Activated T-helper 9 cell treated with anti-CD3 and anti-CD28 coated beads, Interleukin-2, amount 50 U/mL, for 16 hours (primary cell): Measurements from ENCODE around the gene PCDH9.

ENCODE experiments used
- DNase-seq: peaks from one replicate; pipeline ENCODE4 v3.0.0-alpha.2; 2020; ENCODE audit warnings: low read depth

PCDH9 gene

GRCh38 chr13:67224148-67224846, 5.8 kb downstream of the PCDH9 start:
- DNase-seq, result peak; percentile 4

DNA sequence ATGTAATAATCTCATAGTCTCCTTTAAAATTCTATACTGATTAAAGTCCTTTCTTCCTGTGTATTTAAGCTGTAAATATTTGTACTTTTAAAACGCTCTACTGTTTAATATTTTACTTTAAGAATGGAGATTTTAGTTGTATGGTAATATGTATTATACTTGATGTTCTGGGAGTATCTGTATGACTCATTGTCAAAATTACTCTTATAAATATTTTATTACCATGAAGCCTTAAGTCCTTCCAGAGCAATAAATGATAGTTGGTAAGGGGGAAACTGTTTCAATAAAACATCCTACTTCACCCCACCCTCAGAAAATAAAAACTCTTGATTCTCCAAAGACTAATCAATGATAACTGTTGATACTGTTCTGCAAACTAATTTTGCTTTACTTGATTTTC, 6.4 kb downstream of the PCDH9 start:
- no peak for DNase-seq

GRCh38 chr13:67223024-67223423, 7.1 kb downstream of the PCDH9 start:
- DNase-seq, result no peak

DNA sequence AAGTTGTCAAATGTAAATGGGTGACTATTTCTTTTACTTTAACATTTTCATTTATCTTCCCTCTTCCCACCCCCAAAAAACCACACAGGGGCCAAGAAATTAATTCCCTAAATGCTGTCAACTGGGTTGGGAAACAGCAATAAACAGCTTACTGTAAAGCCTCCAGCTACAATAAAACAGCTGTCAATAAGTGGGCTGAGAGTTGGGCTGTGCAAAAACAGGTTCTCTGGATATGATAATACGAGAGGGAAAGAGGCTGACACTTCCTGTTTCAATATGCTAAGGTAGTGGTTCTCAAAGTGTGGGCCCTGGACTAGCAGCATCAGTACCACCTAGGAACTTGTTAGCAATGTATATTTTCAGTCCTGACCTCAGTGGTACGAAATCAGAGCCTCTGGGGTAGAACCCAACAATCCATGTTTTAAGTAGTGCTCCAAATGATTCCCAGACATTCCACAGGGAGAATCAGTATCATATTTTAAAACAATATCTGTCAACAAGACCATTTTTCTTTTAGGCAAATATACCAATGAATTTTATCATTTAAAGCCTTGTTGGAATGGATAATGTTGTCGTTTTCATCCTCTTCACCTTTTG, 8.4 kb downstream of the PCDH9 start:
- no peak for DNase-seq

DNA sequence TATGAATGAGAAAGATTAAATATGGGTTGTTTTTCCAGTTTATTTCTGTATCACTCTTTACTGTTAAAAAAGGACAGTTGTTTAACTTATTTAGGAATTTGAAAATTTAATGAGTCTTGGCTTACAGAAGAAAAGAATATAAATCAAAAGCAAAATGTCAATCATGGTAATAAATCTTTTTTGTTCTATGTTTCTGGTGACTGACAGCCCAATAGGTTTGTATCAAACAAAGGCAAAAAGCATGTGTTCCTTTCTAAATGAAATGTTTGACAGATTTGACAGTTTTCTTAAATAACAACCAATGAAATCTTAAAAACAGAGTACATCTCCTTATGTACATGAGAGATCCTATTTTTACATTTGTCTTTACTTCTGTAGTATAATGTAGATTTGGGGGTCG, 11.0 kb downstream of the PCDH9 start:
- DNase-seq, result no peak

DNA sequence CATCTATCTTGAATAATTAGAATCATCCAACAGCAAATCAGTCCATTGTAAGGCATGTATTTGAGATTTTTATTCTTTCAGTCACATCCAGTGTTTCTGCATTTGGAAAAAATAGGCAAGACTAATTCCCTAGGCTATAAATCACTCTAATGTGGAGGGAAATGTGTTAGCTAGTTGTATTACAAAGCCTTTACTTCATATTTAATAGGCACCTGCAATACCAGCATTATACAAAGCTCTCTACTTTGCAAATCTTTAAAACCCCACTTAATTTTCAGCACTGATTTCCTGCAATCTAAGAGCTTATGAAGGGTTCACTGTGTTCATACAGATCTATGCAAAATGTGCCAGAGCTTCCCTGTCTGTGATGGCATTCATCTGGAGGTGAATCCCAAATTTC, 12.3 kb downstream of the PCDH9 start:
- DNase-seq, result no peak

DNA sequence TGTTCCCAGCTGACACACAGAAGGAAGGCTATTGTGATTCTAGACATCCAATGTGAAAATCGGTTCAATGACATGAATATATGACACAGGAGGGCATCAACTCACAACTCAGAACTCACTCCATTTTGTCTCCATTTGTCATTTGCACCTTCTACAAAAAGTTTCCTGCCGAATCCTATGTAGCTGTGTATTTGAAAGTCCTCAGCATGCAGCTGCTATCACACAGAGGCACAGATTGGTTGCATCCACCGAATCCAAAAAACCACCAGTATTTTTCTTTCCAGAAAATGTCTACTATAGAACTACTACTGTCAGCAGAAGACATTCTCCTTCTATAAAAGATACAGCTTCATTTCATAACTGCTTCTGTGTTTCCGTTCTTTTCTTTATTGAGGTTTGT, 13.3 kb downstream of the PCDH9 start:
- no peak for DNase-seq

DNA sequence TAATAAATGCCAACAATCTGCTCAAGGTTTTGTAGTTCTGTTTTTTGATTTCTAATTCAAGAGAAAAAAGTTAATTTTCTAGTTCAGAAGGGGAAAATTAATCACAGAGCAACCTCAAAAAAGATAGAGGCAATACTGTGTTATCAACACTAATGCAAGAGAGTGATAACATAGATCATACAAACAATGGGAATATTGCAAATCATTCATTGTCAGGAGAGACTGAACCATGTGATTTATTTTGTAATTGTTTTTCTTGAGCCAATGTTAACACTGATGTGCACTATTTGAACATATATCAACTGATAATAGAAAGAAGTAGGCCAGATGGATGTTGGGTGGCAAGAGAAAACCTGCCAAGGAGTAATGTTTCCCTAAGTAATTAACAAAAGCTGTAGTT, 19.9 kb downstream of the PCDH9 start:
- no peak for DNase-seq

DNA sequence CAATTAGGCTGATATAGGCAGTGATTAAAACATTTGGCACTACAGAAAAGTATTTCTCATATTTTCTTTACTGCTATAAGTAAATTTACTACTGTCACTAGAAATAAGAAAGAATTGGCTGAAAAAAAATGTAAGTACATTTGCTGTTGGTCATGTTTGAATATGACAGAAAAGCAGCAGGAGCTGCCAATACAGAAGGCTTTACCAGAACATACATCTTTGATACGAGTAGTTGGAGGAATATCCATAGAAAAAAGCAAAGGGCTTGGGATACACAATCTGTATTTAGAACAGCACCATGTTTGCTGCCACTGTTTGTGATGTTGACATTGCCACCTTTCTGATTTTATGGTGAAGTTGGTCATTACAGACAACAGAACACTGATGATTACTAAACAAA, 21.6 kb downstream of the PCDH9 start:
- DNase-seq, result no peak

GRCh38 chr13:67204764-67205163, 25.4 kb downstream of the PCDH9 start:
- DNase-seq, result no peak

DNA sequence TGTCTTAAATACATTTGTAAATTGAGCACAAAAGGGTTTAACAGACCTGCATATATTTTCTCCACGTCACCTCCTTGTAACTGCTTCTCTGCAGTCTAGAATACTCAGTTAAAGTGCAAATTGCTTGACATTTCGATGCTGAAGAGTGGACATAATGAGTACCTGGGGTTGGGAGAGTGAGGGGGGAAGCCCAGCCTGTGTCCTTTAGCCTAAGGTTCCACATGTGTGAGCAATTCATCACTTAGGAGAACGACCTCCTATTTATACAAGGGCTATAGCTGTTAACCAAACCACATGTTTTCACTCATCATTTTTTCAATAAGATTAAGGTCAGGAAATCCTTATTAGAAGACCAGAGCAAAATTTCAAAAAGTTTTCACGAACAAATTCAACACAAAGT, 29.5 kb downstream of the PCDH9 start:
- no peak for DNase-seq

- DNase-seq, result no peak
Observed at GRCh38 chr13:67200183-67200582, 30.0 kb downstream of the PCDH9 start.

DNA sequence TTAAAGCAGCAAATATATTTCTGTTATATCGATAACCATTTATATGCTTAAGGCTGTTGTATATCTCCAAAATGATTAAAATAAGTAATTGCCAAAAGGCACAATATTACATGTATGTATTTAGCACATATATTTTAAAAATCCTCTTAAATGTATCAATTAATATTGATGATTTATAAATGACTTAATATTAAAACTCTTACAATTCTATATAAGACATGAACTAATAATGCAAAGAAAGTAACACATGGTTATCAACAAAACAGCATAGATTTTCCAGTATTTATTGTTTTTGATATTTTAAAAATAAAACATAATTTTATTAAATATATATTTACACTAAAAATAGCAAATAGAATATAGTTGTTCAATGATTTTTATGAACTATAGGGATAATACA, 32.4 kb downstream of the PCDH9 start:
- DNase-seq, result no peak

GRCh38 chr13:67193979-67194378, 36.2 kb downstream of the PCDH9 start:
- no peak for DNase-seq

GRCh38 chr13:67192751-67193150, 37.4 kb downstream of the PCDH9 start:
- no peak for DNase-seq

DNA sequence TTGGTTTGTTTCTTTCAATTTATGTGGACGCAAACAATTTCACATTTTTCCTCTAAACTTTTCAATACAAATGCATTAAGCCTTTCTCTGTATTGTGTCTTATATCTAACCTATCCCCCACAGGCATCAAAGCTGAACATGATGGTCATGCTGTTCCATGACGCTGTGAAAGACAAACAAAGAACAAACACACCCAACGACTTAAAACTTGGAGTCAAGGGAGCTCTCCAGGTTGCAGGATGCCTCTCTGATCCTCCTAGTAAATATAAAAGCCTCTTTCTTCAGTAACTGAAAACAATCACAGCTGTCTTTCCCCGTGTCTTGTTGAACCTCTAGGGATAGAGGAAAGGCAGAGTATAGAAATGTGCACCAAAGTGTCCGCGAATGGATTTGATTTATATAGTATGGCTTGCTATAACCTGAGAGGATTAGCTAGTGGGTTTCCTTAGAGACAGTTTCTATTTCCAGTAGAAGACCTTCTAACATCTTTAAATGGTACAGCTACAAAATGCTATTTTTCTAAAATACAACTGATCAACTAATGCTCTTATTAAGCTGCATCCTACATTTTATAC, 43.1 kb downstream of the PCDH9 start:
- DNase-seq, result no peak

GRCh38 chr13:67184247-67184646, 45.9 kb downstream of the PCDH9 start:
- DNase-seq, result no peak

GRCh38 chr13:67183151-67183550, 47.0 kb downstream of the PCDH9 start:
- DNase-seq, result no peak

GRCh38 chr13:67175836-67176459, 54.2 kb downstream of the PCDH9 start:
- DNase-seq, result no peak

DNA sequence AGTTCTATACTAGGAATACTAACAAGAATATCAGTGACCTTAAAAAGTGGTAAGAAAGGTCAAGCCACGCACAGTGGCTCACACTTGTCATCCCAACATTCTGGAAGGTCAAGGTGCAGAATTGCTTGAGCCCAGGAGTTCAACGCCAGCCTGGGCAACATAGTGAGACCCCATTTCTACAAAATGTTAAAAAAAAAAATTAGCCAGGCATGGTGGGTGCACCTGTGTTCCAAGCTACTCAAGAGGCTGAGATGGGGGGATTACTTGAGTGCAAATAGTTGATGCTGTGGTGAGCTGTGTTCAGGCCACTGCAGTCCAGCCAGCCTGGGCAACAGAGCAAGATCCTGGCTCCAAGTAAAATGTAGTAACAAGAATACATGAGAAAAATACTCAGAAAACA, 61.8 kb downstream of the PCDH9 start:
- DNase-seq, result no peak

DNA sequence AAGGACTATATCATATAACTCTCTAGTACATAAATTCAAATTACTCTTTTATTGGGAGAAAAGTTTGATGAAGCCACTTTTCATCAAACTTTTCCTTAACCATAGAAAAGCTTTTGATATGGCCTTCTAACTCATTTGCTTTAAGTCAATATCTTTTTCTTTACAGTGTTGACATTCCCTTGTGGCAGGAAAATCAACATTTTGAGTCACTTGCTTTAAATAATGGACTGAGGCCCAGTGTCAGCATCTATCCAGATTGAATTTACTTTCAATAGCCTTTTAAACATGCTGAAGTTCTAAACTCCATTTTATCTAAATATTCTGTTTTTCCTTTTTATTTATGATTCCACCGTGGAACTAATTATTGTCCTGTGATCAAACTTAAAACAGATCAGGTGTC, 62.7 kb downstream of the PCDH9 start:
- DNase-seq, result no peak

- DNase-seq, result no peak
Observed at GRCh38 chr13:67161176-67161575, 69.0 kb downstream of the PCDH9 start.

DNA sequence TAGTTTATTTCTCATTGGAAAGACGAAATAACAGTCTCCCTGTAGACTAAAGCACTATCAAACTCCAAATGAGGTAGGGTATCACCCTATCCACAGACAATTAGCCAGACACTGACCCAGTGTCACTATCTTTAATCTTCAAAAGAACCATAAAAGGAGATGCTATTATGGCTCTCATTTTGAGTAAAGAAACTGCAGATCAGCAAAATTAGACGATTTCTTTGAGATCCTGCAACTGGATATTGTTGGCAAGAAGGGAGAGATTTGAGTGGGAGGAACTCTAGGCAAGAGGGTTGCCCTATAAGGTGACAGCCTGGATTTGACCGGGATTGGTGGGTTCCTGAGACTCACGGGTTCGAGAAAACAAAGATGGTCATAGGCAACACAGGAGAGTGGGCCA, 71.2 kb downstream of the PCDH9 start:
- DNase-seq, result no peak

DNA sequence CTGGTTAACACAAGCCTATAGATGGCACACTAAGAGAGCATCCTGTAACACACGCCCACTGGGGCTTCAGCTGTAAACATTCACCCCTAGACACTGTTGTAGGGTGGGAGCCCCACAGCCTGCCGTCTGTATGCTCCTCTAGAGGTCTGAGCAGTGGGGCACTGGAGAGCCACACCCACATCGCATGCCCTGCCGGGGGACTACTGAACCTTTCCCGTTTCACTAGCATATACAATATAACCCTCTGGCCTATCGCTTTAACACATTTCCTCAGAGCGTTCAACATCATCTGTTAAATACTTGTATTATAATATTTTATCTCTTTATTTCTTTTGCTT, 73.4 kb downstream of the PCDH9 start:
- DNase-seq, result no peak
